ENCODE data around the gene APEX1.

GRCh38 chr14:20417250-20418186, 37.5 kb upstream of the APEX1 start:
- TF ChIP-seq CTCF (IDR thresholded peaks at IDR 0.05): no peak
- no peak for TF ChIP-seq POLR2A (IDR thresholded peaks at IDR 0.05)
- no peak for TF ChIP-seq EP300 (IDR thresholded peaks at IDR 0.05)

Data from tibial nerve (tissue), 4 donors.